Measurements from ENCODE around the gene PCSK2. TPM values are rescaled to one million over a fixed set of nuclear protein-coding genes. Genes with fewer than 3 reads are reported as not detected.

PCSK2 gene
- total RNA-seq, 1 experiment from 2014 or later: not detected

GRCh38 chr20:17334932-17335331 is 108.1 kb downstream of the PCSK2 start:
- Histone ChIP-seq H3K4me1 (no peaks in the 10 kb centered on the region), H3K4me3 (no peak overlapping the region), H3K27me3 (no peaks in the 10 kb centered on the region), H3K27ac (no peak overlapping the region), H3K36me3 (no peaks in the 10 kb centered on the region), H3K9me3 (replicated peaks) (no peaks in the 10 kb centered on the region)
- no peak for DNase-seq

GRCh38 chr20:17339000-17339399 is 112.2 kb downstream of the PCSK2 start:
- Histone ChIP-seq H3K4me1 (no peaks in the 10 kb centered on the region), H3K27me3 (no peaks in the 10 kb centered on the region; the same call in 1 of the 2 replicates), H3K27ac (no peak overlapping the region), H3K36me3 (no peaks in the 10 kb centered on the region), H3K9me3 (replicated peaks) (no peaks in the 10 kb centered on the region), H3K4me3 (no peak overlapping the region)
- no peak for DNase-seq

GRCh38 chr20:17343091-17343490 is 116.3 kb downstream of the PCSK2 start:
- H3K27ac ChIP-seq: no peak overlapping the region
- no peak overlapping the region for H3K4me3 ChIP-seq
- no peaks in the 10 kb centered on the region for H3K4me1 ChIP-seq

GRCh38 chr20:17343656-17344452 is 117.0 kb downstream of the PCSK2 start:
- H3K9me3 ChIP-seq (replicated peaks): no peaks in the 10 kb centered on the region
- H3K4me3 ChIP-seq: no peak overlapping the region
- no peak overlapping the region for H3K27ac ChIP-seq
- H3K27me3 ChIP-seq: no peaks in the 10 kb centered on the region; the same call in none of the 2 replicates
- no peak for DNase-seq
- H3K36me3 ChIP-seq: no peaks in the 10 kb centered on the region
- no peaks in the 10 kb centered on the region for H3K4me1 ChIP-seq

More at GRCh38 chr20:17343091-17343490, 116.3 kb downstream of the PCSK2 start:
- Histone ChIP-seq H3K27me3 (no peaks in the 10 kb centered on the region; the same call in 1 of the 2 replicates), H3K36me3 (no peaks in the 10 kb centered on the region), H3K9me3 (replicated peaks) (no peaks in the 10 kb centered on the region)
- DNase-seq: no peak

DNA sequence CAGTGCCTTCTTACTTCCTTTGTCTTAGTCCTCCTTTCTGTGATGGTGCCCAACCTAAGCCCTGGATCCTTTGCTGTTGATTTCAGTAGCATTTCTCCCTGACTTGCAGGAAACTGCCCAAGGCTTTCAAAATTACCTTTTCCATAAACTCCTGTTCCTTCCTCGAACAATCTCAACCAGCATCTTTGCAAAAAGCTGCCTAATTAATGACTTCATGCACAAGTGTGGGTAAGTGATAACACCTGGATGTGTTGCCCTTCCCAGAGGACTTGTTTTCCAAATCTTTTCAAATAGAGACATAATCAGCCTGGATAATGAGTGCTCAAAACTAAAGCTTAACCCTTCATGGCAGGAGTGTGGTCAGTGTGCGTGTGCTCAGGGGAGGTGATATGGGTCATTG is 118.0 kb downstream of the PCSK2 start:
- H3K9me3 ChIP-seq (replicated peaks): no peaks in the 10 kb centered on the region
- H3K36me3 ChIP-seq: no peaks in the 10 kb centered on the region
- no peak overlapping the region for H3K27ac ChIP-seq
- no peaks in the 10 kb centered on the region; the same call in none of the 2 replicates for H3K27me3 ChIP-seq
- DNase-seq: no peak
- no peak overlapping the region for H3K4me3 ChIP-seq
- no peaks in the 10 kb centered on the region for H3K4me1 ChIP-seq

DNA sequence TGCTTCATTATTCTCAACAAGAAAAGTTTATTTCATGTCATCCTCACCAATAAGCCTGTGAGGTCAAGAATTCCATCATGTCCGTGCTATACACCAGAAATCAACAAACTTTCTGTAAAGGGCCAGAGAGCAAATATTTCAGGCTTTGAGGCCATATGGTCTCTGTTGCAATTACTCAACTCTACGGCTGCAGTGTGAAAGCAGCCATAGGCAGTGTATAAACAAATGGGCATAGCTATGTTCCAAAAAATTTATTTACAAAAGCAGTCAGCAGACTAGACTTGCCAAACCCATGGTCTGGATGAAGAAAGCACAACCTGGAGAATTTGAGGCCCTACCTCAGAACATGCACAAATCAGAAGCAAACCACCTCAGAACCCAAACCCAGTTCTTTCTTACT is 118.5 kb downstream of the PCSK2 start:
- H3K36me3 ChIP-seq: no peaks in the 10 kb centered on the region
- no peaks in the 10 kb centered on the region for H3K4me1 ChIP-seq
- no peak overlapping the region for H3K27ac ChIP-seq
- H3K9me3 ChIP-seq (replicated peaks): no peaks in the 10 kb centered on the region
- DNase-seq: no peak
- H3K4me3 ChIP-seq: no peak overlapping the region
- H3K27me3 ChIP-seq: no peaks in the 10 kb centered on the region; the same call in none of the 2 replicates

DNA sequence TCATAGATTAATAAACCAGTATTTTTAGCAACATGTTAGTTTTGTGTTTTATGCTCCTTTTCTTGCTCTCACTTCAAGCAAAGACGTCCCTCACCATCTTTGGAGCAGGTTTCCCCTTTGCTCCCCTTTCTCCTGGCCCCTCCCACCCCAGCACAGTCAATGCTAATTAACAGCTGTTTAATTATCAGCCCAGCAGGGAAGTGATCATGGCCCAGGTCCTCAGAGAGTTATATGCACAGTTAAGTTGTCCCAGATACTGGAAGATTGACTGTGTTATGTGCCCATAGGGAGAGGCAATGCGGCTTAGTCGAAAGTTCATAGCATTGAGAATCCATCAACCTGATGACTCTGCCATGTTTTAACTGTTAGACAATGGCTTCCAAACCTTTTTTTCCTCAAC is 123.5 kb downstream of the PCSK2 start:
- Histone ChIP-seq H3K27ac (no peak overlapping the region), H3K36me3 (no peaks in the 10 kb centered on the region), H3K27me3 (no peaks in the 10 kb centered on the region; the same call in 1 of the 2 replicates), H3K4me1 (no peaks in the 10 kb centered on the region), H3K9me3 (replicated peaks) (no peaks in the 10 kb centered on the region), H3K4me3 (no peak overlapping the region)
- no peak for DNase-seq

DNA sequence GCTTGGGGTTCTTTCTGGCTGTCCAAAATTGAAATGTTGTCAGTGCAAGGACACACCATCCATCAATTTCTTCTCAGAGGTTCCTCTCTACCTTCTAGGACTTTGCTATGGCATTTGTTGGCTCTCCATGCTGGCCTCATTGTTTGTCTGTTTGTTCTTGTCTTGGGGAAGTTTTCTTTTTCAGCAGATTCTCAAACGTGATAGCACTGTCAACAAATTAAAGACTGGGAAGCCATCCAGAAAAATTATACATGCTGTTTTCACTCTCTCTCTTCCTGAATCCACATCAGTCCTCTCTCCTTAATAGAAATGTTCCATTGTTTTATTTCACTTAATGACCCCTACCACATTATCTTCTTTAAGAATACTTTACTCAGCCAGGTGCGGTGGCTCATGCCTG is 130.4 kb downstream of the PCSK2 start:
- Histone ChIP-seq H3K27ac (no peak overlapping the region), H3K4me3 (no peak overlapping the region), H3K9me3 (replicated peaks) (no peaks in the 10 kb centered on the region), H3K36me3 (no peaks in the 10 kb centered on the region), H3K27me3 (no peaks in the 10 kb centered on the region), H3K4me1 (peaks cover 11% of the 10 kb centered on the region)
- DNase-seq: no peak

- Histone ChIP-seq H3K36me3 (no peaks in the 10 kb centered on the region), H3K27ac (peak overlapping the region; percentile 46)
- peak; percentile 38 to 70 for DNase-seq
These were observed 132.0 kb downstream of the PCSK2 start for GRCh38 chr20:17358854-17359253.

DNA sequence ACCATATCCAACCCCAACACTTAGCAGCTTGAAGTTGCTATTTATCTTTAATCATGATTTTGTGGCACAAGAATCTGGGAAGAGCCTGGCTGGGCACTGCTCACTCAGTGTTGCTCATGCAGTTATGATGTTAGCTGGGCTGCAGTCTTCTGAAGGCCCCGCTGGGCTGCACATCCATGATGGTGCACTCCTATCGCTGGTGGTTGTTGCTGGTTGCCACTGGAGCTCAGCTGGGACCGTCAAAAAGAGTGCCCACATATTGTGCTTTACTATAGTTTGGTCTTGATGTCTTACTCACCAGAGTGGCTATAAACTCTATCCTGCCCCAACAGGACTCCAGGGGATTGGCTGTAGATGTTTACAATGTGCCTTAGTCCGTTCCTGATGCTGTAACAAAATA is 137.8 kb downstream of the PCSK2 start:
- Histone ChIP-seq H3K4me3 (no peak overlapping the region), H3K36me3 (no peaks in the 10 kb centered on the region), H3K4me1 (no peaks in the 10 kb centered on the region), H3K9me3 (replicated peaks) (no peaks in the 10 kb centered on the region), H3K27me3 (no peaks in the 10 kb centered on the region), H3K27ac (no peak overlapping the region)
- no peak for DNase-seq

More at GRCh38 chr20:17358854-17359253, 132.0 kb downstream of the PCSK2 start:
- H3K27me3 ChIP-seq: no peaks in the 10 kb centered on the region
- peaks cover 11% of the 10 kb centered on the region for H3K4me1 ChIP-seq
- H3K9me3 ChIP-seq (replicated peaks): no peaks in the 10 kb centered on the region
- H3K4me3 ChIP-seq: no peak overlapping the region

DNA sequence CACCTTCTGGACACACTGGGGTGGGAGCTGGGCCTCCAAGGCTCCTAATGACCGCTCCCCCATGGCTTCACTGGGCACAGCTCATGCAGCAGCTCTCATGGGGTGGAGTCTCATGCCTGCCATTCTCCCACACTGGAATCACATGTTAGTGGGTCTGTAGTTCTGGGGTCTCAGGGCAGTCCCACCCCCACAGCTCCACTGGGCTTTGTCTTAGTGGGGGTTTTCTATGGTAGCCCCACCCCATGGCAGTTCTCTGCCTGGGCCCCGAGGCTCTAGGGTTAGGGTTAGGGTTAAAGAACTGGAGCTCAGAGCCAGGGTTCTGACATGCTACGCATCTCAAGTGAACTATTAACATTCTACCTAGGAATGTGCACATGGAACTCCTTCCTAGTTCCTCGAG is 139.0 kb downstream of the PCSK2 start:
- Histone ChIP-seq H3K27me3 (no peaks in the 10 kb centered on the region), H3K9me3 (replicated peaks) (no peaks in the 10 kb centered on the region), H3K36me3 (no peaks in the 10 kb centered on the region), H3K4me1 (no peaks in the 10 kb centered on the region), H3K27ac (no peak overlapping the region), H3K4me3 (no peak overlapping the region)
- DNase-seq: no peak

GRCh38 chr20:17369506-17369905 is 142.7 kb downstream of the PCSK2 start:
- no peaks in the 10 kb centered on the region for H3K4me1 ChIP-seq
- no peak overlapping the region for H3K4me3 ChIP-seq
- no peaks in the 10 kb centered on the region for H3K9me3 ChIP-seq (replicated peaks)
- H3K27me3 ChIP-seq: no peaks in the 10 kb centered on the region
- H3K27ac ChIP-seq: no peak overlapping the region
- no peaks in the 10 kb centered on the region for H3K36me3 ChIP-seq
- DNase-seq: no peak

GRCh38 chr20:17372806-17373440 is 146.1 kb downstream of the PCSK2 start:
- no peak for DNase-seq
- Histone ChIP-seq H3K4me1 (no peaks in the 10 kb centered on the region), H3K9me3 (replicated peaks) (no peaks in the 10 kb centered on the region), H3K4me3 (no peak overlapping the region), H3K36me3 (no peaks in the 10 kb centered on the region), H3K27ac (no peak overlapping the region), H3K27me3 (no peaks in the 10 kb centered on the region)

- Histone ChIP-seq H3K4me1 (no peaks in the 10 kb centered on the region), H3K27ac (no peak overlapping the region), H3K9me3 (replicated peaks) (no peaks in the 10 kb centered on the region), H3K36me3 (no peaks in the 10 kb centered on the region), H3K4me3 (no peak overlapping the region), H3K27me3 (no peaks in the 10 kb centered on the region)
- no peak for DNase-seq
These were observed 147.2 kb downstream of the PCSK2 start for GRCh38 chr20:17374086-17374485.

DNA sequence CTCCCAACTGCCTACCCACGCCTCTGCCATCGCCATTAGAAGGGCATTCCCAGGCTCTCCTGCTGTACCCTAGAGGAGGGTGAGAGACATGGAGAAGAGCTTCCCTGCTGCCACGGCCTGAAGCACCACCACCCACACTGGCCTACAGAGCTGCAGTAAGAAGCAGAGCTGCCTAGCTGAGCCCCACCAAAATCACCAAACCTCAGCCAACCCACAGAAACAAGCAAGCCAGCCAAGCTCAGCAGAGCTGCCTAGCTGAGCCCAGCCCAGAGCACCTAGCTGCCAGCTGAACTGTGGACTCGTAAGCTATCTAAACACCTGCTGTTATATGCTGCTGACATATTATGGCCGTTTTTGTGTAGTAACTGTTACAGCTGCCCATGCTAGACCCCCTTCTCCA is 149.2 kb downstream of the PCSK2 start:
- Histone ChIP-seq H3K27me3 (no peaks in the 10 kb centered on the region), H3K36me3 (no peaks in the 10 kb centered on the region), H3K27ac (no peak overlapping the region), H3K4me1 (no peaks in the 10 kb centered on the region), H3K9me3 (replicated peaks) (no peaks in the 10 kb centered on the region), H3K4me3 (no peak overlapping the region)
- no peak for DNase-seq
